Common myeloid progenitor, CD34-positive (primary cell): Measurements from ENCODE around the gene KLHL18.

Experiments
- CTCF ChIA-PET: fragments of 350-600 bp; sonication (Branson Sonifier 250); formaldehyde crosslinking; loops from one replicate; lab custom pipeline; 2021; ENCODE audit warnings: antibody characterized with exemption; lab: Charles Lee
- POLR2A ChIA-PET: fragments of 350-600 bp; sonication (Branson Sonifier 250); formaldehyde crosslinking; loops from one replicate; lab custom pipeline; 2021; ENCODE audit warnings: antibody characterized with exemption; lab: Charles Lee
- DNase-seq, 3 donors: peaks; one replicate each; pipeline versions ENCODE4 v3.0.0 to v3.0.0-alpha.2; 2013
- H3K27ac ChIP-seq, 2 experiments: 1 replicate in 1 of 2; 2 replicates in 1 of 2; pipeline ENCODE4 v1.7.0; 2013; ENCODE audit warnings: inconsistent platforms in 2 of 2, low read length in 2 of 2, mild to moderate bottlenecking in 2 of 2, low read depth in 1 of 2, moderate library complexity in 1 of 2; ENCODE audit not compliant: severe bottlenecking in 2 of 2, insufficient read depth in 1 of 2, poor library complexity in 1 of 2
- H3K27me3 ChIP-seq, 5 experiments: replicated peaks in 2 of 5; 1 replicate in 3 of 5; 2 replicates in 2 of 5; pipeline versions ENCODE4 v1.6.1 to v1.7.0; 2013; ENCODE audit warnings: low read length in 4 of 5, mild to moderate bottlenecking in 2 of 5, moderate library complexity in 2 of 5, inconsistent platforms in 1 of 5; ENCODE audit not compliant: insufficient read depth in 5 of 5, control insufficient read depth in 4 of 5
- H3K36me3 ChIP-seq, 4 experiments: 1 replicate in 2 of 4; 2 replicates in 2 of 4; pipeline versions ENCODE4 v1.6.1 to v1.7.0; 2013; ENCODE audit warnings: low read length in 3 of 4, control low read depth in 1 of 4, mild to moderate bottlenecking in 1 of 4; ENCODE audit not compliant: control insufficient read depth in 4 of 4, insufficient read depth in 4 of 4
- H3K4me1 ChIP-seq, 4 experiments: 1 replicate in 3 of 4; 2 replicates in 1 of 4; pipeline versions ENCODE4 v1.6.1 to v1.7.1; 2013; ENCODE audit warnings: low read length in 3 of 4, mild to moderate bottlenecking in 3 of 4, control low read depth in 1 of 4, inconsistent platforms in 1 of 4, moderate library complexity in 1 of 4; ENCODE audit not compliant: control insufficient read depth in 4 of 4, insufficient read depth in 4 of 4; ENCODE audit errors: control extremely low read depth in 1 of 4
- H3K4me3 ChIP-seq, 7 experiments: 1 replicate in 4 of 7; 2 replicates in 3 of 7; pipeline versions ENCODE4 v1.5.1 to v1.7.0; 2013; ENCODE audit warnings: mild to moderate bottlenecking in 7 of 7, low read length in 6 of 7, moderate library complexity in 6 of 7, inconsistent platforms in 2 of 7, low read depth in 2 of 7, control low read depth in 1 of 7; ENCODE audit not compliant: insufficient read depth in 4 of 7, control insufficient read depth in 1 of 7; ENCODE audit errors: extremely low read depth in 1 of 7
- H3K9me3 ChIP-seq, 5 experiments: 1 replicate in 4 of 5; 2 replicates in 1 of 5; pipeline versions ENCODE4 v1.6.1 to v1.7.1; 2013; ENCODE audit warnings: low read length in 4 of 5, mild to moderate bottlenecking in 2 of 5, inconsistent platforms in 1 of 5, low read depth in 1 of 5, moderate library complexity in 1 of 5; ENCODE audit not compliant: control insufficient read depth in 4 of 5, insufficient read depth in 2 of 5; ENCODE audit errors: control extremely low read depth in 1 of 5
- WGBS: methylation state at CpG from one replicate; pipeline ENCODE4 v1.1.5; 2013; ENCODE audit not compliant: insufficient coverage; 5-methylcytosine and 5-hydroxymethylcytosine counted together

Gene KLHL18

GRCh38 chr3:47381317-47382157, 98.8 kb downstream of the KLHL18 start:
- peak; percentile 83 to 92 (median 91) for DNase-seq
- Histone ChIP-seq H3K36me3 (peaks cover 0 to 15% (median 0%) of the 10 kb centered on the region in 4 experiments), H3K9me3 (no peaks in the 10 kb centered on the region), H3K27me3 (no peaks in the 10 kb centered on the region), H3K4me1 (peaks cover 7 to 35% (median 28%) of the 10 kb centered on the region in 4 experiments), H3K27ac (peak overlapping the region; percentile 94 to 98), H3K4me3 (peak overlapping the region; percentile 69 to 95 (median 85))
- 9% methylated on average over 42 of the region's 44 CpGs for WGBS
- ChIA-PET CTCF (interaction anchor here (0.9 kb wide), 1 partner anchor 10 kb away, joined by 3 read pairs; no protein-coding TSS in a partner anchor), POLR2A (interaction anchor here (0.6 kb wide), 3 partner anchors 9 to 210 kb away, joined by 3 read pairs; no protein-coding TSS in a partner anchor)

- Histone ChIP-seq H3K4me3 (no peak overlapping the region), H3K36me3 (peaks cover 2 to 25% (median 9%) of the 10 kb centered on the region in 4 experiments), H3K27me3 (no peaks in the 10 kb centered on the region), H3K4me1 (peaks cover 2 to 24% (median 19%) of the 10 kb centered on the region in 4 experiments), H3K9me3 (no peaks in the 10 kb centered on the region), H3K27ac (no peak overlapping the region)
- DNase-seq = no peak
- ChIA-PET POLR2A (no interaction called here), CTCF (no interaction called here)
- 100% methylated on average over 3 of the region's 4 CpGs for WGBS
These were observed 101.7 kb downstream of the KLHL18 start for GRCh38 chr3:47384425-47384824.

- Histone ChIP-seq H3K4me1 (peaks cover 0 to 18% (median 13%) of the 10 kb centered on the region in 4 experiments), H3K36me3 (peaks cover 2 to 25% (median 9%) of the 10 kb centered on the region in 4 experiments), H3K27me3 (no peaks in the 10 kb centered on the region), H3K4me3 (no peak overlapping the region), H3K27ac (no peak overlapping the region), H3K9me3 (no peaks in the 10 kb centered on the region)
- 100% methylated on average over 4 of the region's 4 CpGs for WGBS
- POLR2A ChIA-PET = no interaction called here
- DNase-seq = no peak
- CTCF ChIA-PET = no interaction called here
These were observed 102.3 kb downstream of the KLHL18 start for GRCh38 chr3:47385007-47385406.

GRCh38 chr3:47385796-47386195, 103.1 kb downstream of the KLHL18 start:
- CTCF ChIA-PET = no interaction called here
- peaks cover 2 to 25% (median 10%) of the 10 kb centered on the region in 4 experiments for H3K36me3 ChIP-seq
- H3K4me3 ChIP-seq = no peak overlapping the region
- WGBS = 100% methylated on average over 1 of the region's 2 CpGs
- no peak overlapping the region for H3K27ac ChIP-seq
- peaks cover 0 to 12% (median 10%) of the 10 kb centered on the region in 4 experiments for H3K4me1 ChIP-seq
- POLR2A ChIA-PET = no interaction called here
- no peaks in the 10 kb centered on the region for H3K9me3 ChIP-seq
- H3K27me3 ChIP-seq = no peaks in the 10 kb centered on the region
- DNase-seq = no peak

- DNase-seq = no peak
- no peak overlapping the region for H3K27ac ChIP-seq
- WGBS = 94% methylated on average over 2 of the region's 3 CpGs
- H3K36me3 ChIP-seq = peaks cover 4 to 30% (median 19%) of the 10 kb centered on the region in 4 experiments
- no peaks in the 10 kb centered on the region for H3K4me1 ChIP-seq
- POLR2A ChIA-PET = no interaction called here
- CTCF ChIA-PET = interaction anchor here (1.6 kb wide), 1 partner anchor 29 kb away, joined by 3 read pairs; no protein-coding TSS in a partner anchor
- H3K9me3 ChIP-seq = no peaks in the 10 kb centered on the region
- no peaks in the 10 kb centered on the region for H3K27me3 ChIP-seq
- no peak overlapping the region for H3K4me3 ChIP-seq
These were observed 110.2 kb downstream of the KLHL18 start for GRCh38 chr3:47392933-47393332.

- H3K27me3 ChIP-seq = no peaks in the 10 kb centered on the region
- H3K4me3 ChIP-seq = no peak overlapping the region
- DNase-seq = no peak
- ChIA-PET POLR2A (interaction anchor here (0.6 kb wide), 1 partner anchor 188 kb away, joined by 5 read pairs; no protein-coding TSS in a partner anchor), CTCF (interaction anchor here (0.9 kb wide), 1 partner anchor 15 kb away, joined by 3 read pairs; no protein-coding TSS in a partner anchor)
- H3K36me3 ChIP-seq = peaks cover 2 to 32% (median 15%) of the 10 kb centered on the region in 4 experiments
- H3K4me1 ChIP-seq = peaks cover 0 to 7% (median 2%) of the 10 kb centered on the region in 4 experiments
- no peak overlapping the region for H3K27ac ChIP-seq
- H3K9me3 ChIP-seq = no peaks in the 10 kb centered on the region
- 96% methylated on average over 8 of the region's 8 CpGs for whole genome bisulfite sequencing
These were observed 111.6 kb downstream of the KLHL18 start for GRCh38 chr3:47394140-47394870.
